Heart right ventricle (tissue), 16 donors: ENCODE measurements around the gene PRKD1. TPM values are rescaled to one million over a fixed set of nuclear protein-coding genes. Genes with fewer than 3 reads are reported as not detected.

Experiments used
- ATAC-seq, 8 donors: fragments of 200-7000 bp; cut with Tn5 transposase; one replicate each; pipeline ENCODE4 v1.9.1; 2020; ENCODE audit warnings: mild to moderate bottlenecking in 8 of 8, moderate library complexity in 8 of 8, moderate number of reproducible peaks in 1 of 8
- DNase-seq, 2 donors: peaks; one replicate each; pipeline ENCODE4 v3.0.0-alpha.2; 2020
- H3K27ac ChIP-seq, 10 donors: fragments of 200-600 bp; sonication (generic) in 2 of 10; one replicate each; pipeline versions ENCODE4 v1.5.0 to v1.8.0; 2020 to 2022; ENCODE audit warnings: mild to moderate bottlenecking in 3 of 10
- H3K27me3 ChIP-seq, 7 donors: fragments of 200-600 bp; one replicate each; pipeline ENCODE4 v1.8.0; 2021 to 2022; ENCODE audit warnings: mild to moderate bottlenecking in 2 of 7
- H3K36me3 ChIP-seq, 9 donors: fragments of 200-600 bp; sonication (generic) in 1 of 9; one replicate each; pipeline versions ENCODE4 v1.5.0 to v1.8.0; 2020 to 2022; ENCODE audit warnings: mild to moderate bottlenecking in 2 of 9
- H3K4me1 ChIP-seq, 9 donors: fragments of 200-600 bp; sonication (generic) in 1 of 9; one replicate each; pipeline versions ENCODE4 v1.5.0 to v1.8.0; 2020 to 2022; ENCODE audit warnings: mild to moderate bottlenecking in 4 of 9
- H3K4me3 ChIP-seq, 10 donors: fragments of 200-600 bp; sonication (generic) in 2 of 10; one replicate each; pipeline versions ENCODE4 v1.5.0 to v1.8.0; 2020 to 2022; ENCODE audit warnings: mild to moderate bottlenecking in 7 of 10, moderate library complexity in 2 of 10
- H3K9me3 ChIP-seq, 11 donors: fragments of 200-600 bp in 10 of 11; sonication (generic) in 2 of 11; one replicate each; pipeline versions ENCODE4 v1.5.0 to v1.8.0; 2013 to 2022; ENCODE audit warnings: mild to moderate bottlenecking in 2 of 11, control low read depth in 1 of 11, moderate library complexity in 1 of 11
- WGBS, 2 donors: extraction: QIAGEN DNeasy Blood & Tissue Kit; methylation state at CpG; one replicate each; pipeline ENCODE4 v1.1.7; 2013; ENCODE audit warnings: inconsistent platforms in 1 of 2; 5-methylcytosine and 5-hydroxymethylcytosine counted together
- intact Hi-C, 10 donors: fragments of 100-400 bp; cut with DNase I; formaldehyde crosslinking; loops; one replicate each; pipeline versions ENCODE4 v1.11.1 to v1.14.2; 2022
- polyA plus RNA-seq, 2 donors: library from polyadenylated mRNA; stranded (reverse); fragments of 200-250 nt; gene quantifications; one replicate each; pipeline ENCODE4 v1.2.3, GENCODE V29; 2013
- total RNA-seq, 10 donors: library from RNA; stranded (reverse); fragmentation: NEBNext Ultra II Directional in 3 of 10; extraction: Animal tissue kit (Norgen Biotek cat#: 25700) in 3 of 10; gene quantifications; one replicate each; pipeline versions ENCODE4 v1.2.1 to v1.2.4, GENCODE V29; 2021 to 2023
- TF ChIP-seq, protein P1 (sequence below), 9 donors: fragments of 200-600 bp; sonication (generic) in 2 of 9; IDR thresholded peaks; one replicate each; pipeline versions ENCODE4 v1.5.0 to v1.8.0; 2021 to 2022; ENCODE audit warnings: antibody characterized with exemption in 9 of 9, mild to moderate bottlenecking in 5 of 9, moderate library complexity in 1 of 9
- donor health status: Arrhythmogenic right ventricular cardiomyopathy.
- donor health status: ischemic (EF 13 %, LVEDD 7.1; RV severe dilation, severe dysfunction).
- donor health status: healthy with polysubstance abuse.
- donor health status: DM: no; HTN: yes; CAD: no.
- donor health status: DM: no; HTN: no; CAD: no.
- donor health status: ischemic (EF 25% LVEDD 6.9; RV normal size, moderate dysfunction).
- donor health status: ischemic (EF 25% LVEDD 5.7; RV mildly dilated, moderate dysfunction).
- donor health status: healthy.
- donor health status: DM: yes; HTN: yes; CAD: no.
- donor health status: Ischemic cardiomyopathy.
- donor health status: ischemic (EF 35%, LVEDD 5.7; RV mildly dilated, moderate dysfunction).
- donor health status: nonischemic (EF 11% LVEDD 7.7; RV severe dilation, severe dysfunction).
- donor health status: DM: yes; HTN: yes; CAD: no.
- donor health status: PGD.
- donor health status: ischemic (EF 29% LVEDD 5.4; RV normal size, mild dysfunction).
- donor health status: nonischemic (EF 23%, LVEDD 6.1; RV moderate dilation, normal function).

PRKD1 gene
- total and polyA plus RNA-seq, 12 donors = 1.7 to 4.3 (median 2.5) TPM

GRCh38 chr14:29806124-29806517 lies 121.5 kb downstream of the PRKD1 start:
- Histone ChIP-seq H3K27me3 (no peaks in the 10 kb centered on the region), H3K4me3 (no peak overlapping the region), H3K27ac (no peak overlapping the region), H3K4me1 (peaks cover 0 to 39% (median 22%) of the 10 kb centered on the region in 9 donors), H3K9me3 (no peaks in the 10 kb centered on the region), H3K36me3 (no peaks in the 10 kb centered on the region)
- DNase-seq (no peak), ATAC-seq (no peak)
- 80 to 81% methylated on average over 1 of the region's 1 CpG for WGBS, 2 donors
- intact Hi-C loops = no loop called here
- TF ChIP-seq, protein P1, sequence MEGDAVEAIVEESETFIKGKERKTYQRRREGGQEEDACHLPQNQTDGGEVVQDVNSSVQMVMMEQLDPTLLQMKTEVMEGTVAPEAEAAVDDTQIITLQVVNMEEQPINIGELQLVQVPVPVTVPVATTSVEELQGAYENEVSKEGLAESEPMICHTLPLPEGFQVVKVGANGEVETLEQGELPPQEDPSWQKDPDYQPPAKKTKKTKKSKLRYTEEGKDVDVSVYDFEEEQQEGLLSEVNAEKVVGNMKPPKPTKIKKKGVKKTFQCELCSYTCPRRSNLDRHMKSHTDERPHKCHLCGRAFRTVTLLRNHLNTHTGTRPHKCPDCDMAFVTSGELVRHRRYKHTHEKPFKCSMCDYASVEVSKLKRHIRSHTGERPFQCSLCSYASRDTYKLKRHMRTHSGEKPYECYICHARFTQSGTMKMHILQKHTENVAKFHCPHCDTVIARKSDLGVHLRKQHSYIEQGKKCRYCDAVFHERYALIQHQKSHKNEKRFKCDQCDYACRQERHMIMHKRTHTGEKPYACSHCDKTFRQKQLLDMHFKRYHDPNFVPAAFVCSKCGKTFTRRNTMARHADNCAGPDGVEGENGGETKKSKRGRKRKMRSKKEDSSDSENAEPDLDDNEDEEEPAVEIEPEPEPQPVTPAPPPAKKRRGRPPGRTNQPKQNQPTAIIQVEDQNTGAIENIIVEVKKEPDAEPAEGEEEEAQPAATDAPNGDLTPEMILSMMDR (IDR thresholded peaks at IDR 0.05) = no peak

- H3K4me3 ChIP-seq = no peak overlapping the region
- TF ChIP-seq, protein P1 (IDR thresholded peaks at IDR 0.05) = no peak
- WGBS, 2 donors = 91 to 92% methylated on average over 4 of the region's 4 CpGs
- peak in 7 of 8 donors; percentile 55 to 93 (median 74) for ATAC-seq
- no peak overlapping the region for H3K27ac ChIP-seq
- H3K27me3 ChIP-seq = no peaks in the 10 kb centered on the region
- no peaks in the 10 kb centered on the region for H3K36me3 ChIP-seq
- intact Hi-C loops = no loop called here
- no peaks in the 10 kb centered on the region for H3K9me3 ChIP-seq
- peak; percentile 33 to 53 for DNase-seq
- H3K4me1 ChIP-seq = peaks cover 0 to 34% (median 17%) of the 10 kb centered on the region in 9 donors
Measured at GRCh38 chr14:29805415-29806123, 122.1 kb downstream of the PRKD1 start.

GRCh38 chr14:29804481-29805266 lies 123.0 kb downstream of the PRKD1 start:
- no peak for DNase-seq
- no peaks in the 10 kb centered on the region for H3K36me3 ChIP-seq
- no peak for ATAC-seq
- WGBS, 2 donors = 89 to 91% methylated on average over 3 of the region's 3 CpGs
- H3K4me1 ChIP-seq = peaks cover 0 to 25% (median 9%) of the 10 kb centered on the region in 9 donors
- TF ChIP-seq, protein P1 (IDR thresholded peaks at IDR 0.05) = no peak
- H3K4me3 ChIP-seq = no peak overlapping the region
- H3K27ac ChIP-seq = no peak overlapping the region
- H3K9me3 ChIP-seq = no peaks in the 10 kb centered on the region
- intact Hi-C loops = no loop called here
- no peaks in the 10 kb centered on the region for H3K27me3 ChIP-seq

- Histone ChIP-seq H3K27ac (no peak overlapping the region), H3K36me3 (no peaks in the 10 kb centered on the region), H3K27me3 (no peaks in the 10 kb centered on the region), H3K4me3 (no peak overlapping the region), H3K4me1 (peaks cover 0 to 17% (median 7%) of the 10 kb centered on the region in 9 donors), H3K9me3 (no peaks in the 10 kb centered on the region)
- no peak for DNase-seq
- TF ChIP-seq, protein P1 (IDR thresholded peaks at IDR 0.05) = no peak
- intact Hi-C loops = no loop called here
- no peak for ATAC-seq
Measured at GRCh38 chr14:29803045-29803444, 124.6 kb downstream of the PRKD1 start.
